OCI-LY3 (cell line): ENCODE measurements around the gene FPR1.

Source experiments
- H2AFZ ChIP-seq: fragments of 200-600, 300-600 bp; shearing (Covaris generic); 2 replicates; pipeline ENCODE4 v1.6.0; 2014; ENCODE audit warnings: antibody characterized with exemption, low read depth, low read length
- H3K27ac ChIP-seq: fragments of 200-600, 300-600 bp; sonication (generic); 2 replicates; pipeline ENCODE4 v1.5.1; 2014; ENCODE audit warnings: mild to moderate bottlenecking, low read length, moderate library complexity, mixed read lengths
- H3K27me3 ChIP-seq: fragments of 200-600, 300-600 bp; sonication (generic); 2 replicates; pipeline ENCODE4 v1.6.1; 2014; ENCODE audit warnings: low read depth, low read length, mixed read lengths
- H3K36me3 ChIP-seq: fragments of 200-600, 300-600 bp; sonication (generic); replicated peaks from 2 replicates; pipeline ENCODE3; 2014; ENCODE audit warnings: low read depth, low read length, mixed read lengths
- H3K4me1 ChIP-seq: fragments of 300-600, 200-600 bp; sonication (generic); 2 replicates; pipeline ENCODE4 v1.6.1; 2014; ENCODE audit warnings: low read length, mixed read lengths
- H3K4me2 ChIP-seq: fragments of 200-600, 300-600 bp; sonication (generic); 2 replicates; pipeline ENCODE4 v1.6.1; 2014; ENCODE audit warnings: low read length, mixed read lengths
- H3K4me3 ChIP-seq: fragments of 300-600, 200-600 bp; sonication (generic); 2 replicates; pipeline ENCODE4 v1.5.1; 2014; ENCODE audit warnings: antibody characterized with exemption, mild to moderate bottlenecking, low read length, moderate library complexity
- H3K79me2 ChIP-seq: fragments of 300-600, 200-600 bp; shearing (Covaris generic); 2 replicates; pipeline ENCODE4 v1.6.1; 2014; ENCODE audit warnings: mild to moderate bottlenecking, low read length, mixed read lengths
- H3K9ac ChIP-seq: fragments of 300-600, 200-600 bp; shearing (Covaris generic); 2 replicates; pipeline ENCODE4 v1.6.0; 2014; ENCODE audit warnings: mild to moderate bottlenecking, low read length, moderate library complexity
- H3K9me3 ChIP-seq: fragments of 200-600, 300-600 bp; shearing (Covaris generic); 2 replicates; pipeline ENCODE4 v1.6.1; 2014; ENCODE audit warnings: low read length, mixed read lengths; ENCODE audit not compliant: insufficient read depth
- H4K20me1 ChIP-seq: fragments of 200-600, 300-600 bp; sonication (generic); 2 replicates; pipeline ENCODE4 v1.6.1; 2016; ENCODE audit warnings: low read length, mixed read lengths; ENCODE audit not compliant: insufficient read depth
- CTCF ChIP-seq: fragments of 200-600, 300-600 bp; sonication (generic); IDR thresholded peaks from 2 replicates; pipeline ENCODE4 v1.5.1; 2014; ENCODE audit warnings: antibody characterized with exemption, low read length, low read depth
- EZH2phosphoT487 ChIP-seq: fragments of 200-600 bp; shearing (Covaris generic); IDR thresholded peaks from 2 replicates; pipeline ENCODE4 v1.6.1; 2018; ENCODE audit warnings: antibody characterized with exemption, mixed run types, low read depth

Gene FPR1

GRCh38 chr19:51706885-51707284, 44.8 kb downstream of the FPR1 start:
- H3K79me2 ChIP-seq = peaks cover 13% of the 10 kb centered on the region
- H3K4me1 ChIP-seq = peaks cover 18% of the 10 kb centered on the region
- H3K4me2 ChIP-seq = no peak overlapping the region
- H4K20me1 ChIP-seq = no peaks in the 10 kb centered on the region
- H3K36me3 ChIP-seq = peaks cover 15% of the 10 kb centered on the region
- no peak overlapping the region for H3K9ac ChIP-seq
- H2AFZ ChIP-seq = no peak overlapping the region
- H3K27ac ChIP-seq = no peak overlapping the region
- no peak overlapping the region for H3K4me3 ChIP-seq
- no peaks in the 10 kb centered on the region for H3K9me3 ChIP-seq
- TF ChIP-seq CTCF = no peak
- TF ChIP-seq EZH2phosphoT487 = no peak
- H3K27me3 ChIP-seq = peaks cover 9% of the 10 kb centered on the region; the same call in 1 of the 2 replicates

- Histone ChIP-seq H2AFZ (no peak overlapping the region), H3K4me3 (no peak overlapping the region), H4K20me1 (no peaks in the 10 kb centered on the region), H3K79me2 (peaks cover 13% of the 10 kb centered on the region), H3K27me3 (peaks cover 5% of the 10 kb centered on the region; the same call in 1 of the 2 replicates), H3K36me3 (peaks cover 15% of the 10 kb centered on the region), H3K9ac (no peak overlapping the region), H3K4me1 (peaks cover 13% of the 10 kb centered on the region), H3K27ac (no peak overlapping the region), H3K4me2 (no peak overlapping the region), H3K9me3 (no peaks in the 10 kb centered on the region)
- TF ChIP-seq CTCF (no peak), EZH2phosphoT487 (no peak)
Measured at GRCh38 chr19:51706296-51706695, 45.4 kb downstream of the FPR1 start.

GRCh38 chr19:51704626-51705025, 47.1 kb downstream of the FPR1 start:
- Histone ChIP-seq H3K27me3 (no peaks in the 10 kb centered on the region), H3K4me2 (peak overlapping the region; percentile 67), H3K9ac (peak overlapping the region; percentile 92), H3K4me3 (peak overlapping the region; percentile 87), H3K9me3 (no peaks in the 10 kb centered on the region), H3K4me1 (peaks cover 8% of the 10 kb centered on the region; the same call in 1 of the 2 replicates), H4K20me1 (no peaks in the 10 kb centered on the region), H2AFZ (peak overlapping the region; percentile 15; the same call in 1 of the 2 replicates), H3K27ac (peak overlapping the region; percentile 52), H3K79me2 (peaks cover 13% of the 10 kb centered on the region), H3K36me3 (peaks cover 15% of the 10 kb centered on the region)
- TF ChIP-seq CTCF = no peak
- no peak for TF ChIP-seq EZH2phosphoT487

- H3K79me2 ChIP-seq = peaks cover 13% of the 10 kb centered on the region
- no peaks in the 10 kb centered on the region for H3K27me3 ChIP-seq
- peak overlapping the region; percentile 87 for H3K4me3 ChIP-seq
- peaks cover 15% of the 10 kb centered on the region for H3K36me3 ChIP-seq
- no peaks in the 10 kb centered on the region for H4K20me1 ChIP-seq
- peak overlapping the region; percentile 92 for H3K9ac ChIP-seq
- H2AFZ ChIP-seq = peak overlapping the region; percentile 75
- H3K4me2 ChIP-seq = peak overlapping the region; percentile 67
- H3K27ac ChIP-seq = peak overlapping the region; percentile 52
- peaks cover 8% of the 10 kb centered on the region; the same call in 1 of the 2 replicates for H3K4me1 ChIP-seq
- TF ChIP-seq CTCF (peak; percentile 60), EZH2phosphoT487 (no peak)
- H3K9me3 ChIP-seq = no peaks in the 10 kb centered on the region
Measured at GRCh38 chr19:51703575-51704515, 47.8 kb downstream of the FPR1 start.
